Upper lobe of left lung (tissue), 6 donors: ENCODE measurements around the gene NEURL1. TPM values are rescaled to one million over a fixed set of nuclear protein-coding genes. Genes with fewer than 3 reads are reported as not detected.

ENCODE experiments used
- ATAC-seq, 2 donors: fragments of 200-7000 bp; cut with Tn5 transposase; one replicate each; pipeline ENCODE4 v1.9.1; 2022; ENCODE audit warnings: mild to moderate bottlenecking in 2 of 2, moderate library complexity in 2 of 2; ENCODE audit not compliant: low FRiP score in 2 of 2
- DNase-seq, 2 donors: peaks; one replicate each; pipeline ENCODE4 v3.0.0-alpha.2; 2019 to 2020
- H3K27ac ChIP-seq, 4 donors: fragments of 200-600 bp; sonication (generic); one replicate each; pipeline ENCODE4 v1.5.1; 2016 to 2019
- H3K27me3 ChIP-seq, 4 donors: fragments of 200-600 bp; sonication (generic); one replicate each; pipeline ENCODE4 v1.5.1; 2017 to 2019
- H3K36me3 ChIP-seq, 4 donors: fragments of 200-600 bp; sonication (generic); one replicate each; pipeline ENCODE4 v1.5.1; 2016 to 2019
- H3K4me1 ChIP-seq, 4 donors: fragments of 200-600 bp; sonication (generic); one replicate each; pipeline ENCODE4 v1.5.1; 2018 to 2019
- H3K4me3 ChIP-seq, 4 donors: fragments of 200-600 bp; sonication (generic); one replicate each; pipeline ENCODE4 v1.5.1; 2017 to 2019; ENCODE audit warnings: mild to moderate bottlenecking in 2 of 4, moderate library complexity in 1 of 4
- H3K9me3 ChIP-seq, 4 donors: fragments of 200-600 bp; sonication (generic); one replicate each; pipeline ENCODE4 v1.5.1; 2018 to 2019
- EP300 ChIP-seq, 4 donors: sonication (generic); formaldehyde crosslinking; IDR thresholded peaks; one replicate each; pipeline ENCODE4 v1.5.1; 2017; ENCODE audit warnings: antibody characterized with exemption in 4 of 4, control low read depth in 2 of 4
- POLR2A ChIP-seq, 4 donors: fragments of 450-650 bp; IDR thresholded peaks; one replicate each; pipeline ENCODE4 v1.5.1; 2016 to 2017; ENCODE audit warnings: antibody characterized with exemption in 4 of 4, mild to moderate bottlenecking in 2 of 4
- POLR2AphosphoS5 ChIP-seq, 2 donors: sonication (generic); formaldehyde crosslinking; IDR thresholded peaks; one replicate each; pipeline ENCODE4 v1.5.1; 2017; ENCODE audit warnings: antibody characterized with exemption in 2 of 2
- WGBS, 2 donors: methylation state at CpG; one replicate each; pipeline ENCODE4 v1.1.5; 2017 to 2018; 5-methylcytosine and 5-hydroxymethylcytosine counted together
- total RNA-seq, 6 donors: library from RNA; depleted of rRNA in 4 of 6; stranded (reverse); fragments of >200 nt in 4 of 6; gene quantifications; one replicate each; pipeline versions ENCODE4 v1.1.0 to v1.2.1, GENCODE V29; 2016 to 2021
- TF ChIP-seq, protein P1 (sequence below), 6 experiments: fragments of 450-650 bp in 4 of 6; fragments of 200-600 bp in 2 of 6; sonication (generic) in 2 of 6; IDR thresholded peaks; one replicate each; pipeline ENCODE4 v1.5.1; 2016 to 2019; ENCODE audit warnings: antibody characterized with exemption in 6 of 6
- donor health status: DM: no; HTN: no; CAD: no; lungs with moderate emphysema.
- donor health status: DM: no; HTN: yes; CAD: no; lungs with severe emphysema.

The NEURL1 gene
- total RNA-seq, 6 donors from 2014 or later, result 0.22 to 1.1 (median 0.80) TPM; not detected in 1

DNA sequence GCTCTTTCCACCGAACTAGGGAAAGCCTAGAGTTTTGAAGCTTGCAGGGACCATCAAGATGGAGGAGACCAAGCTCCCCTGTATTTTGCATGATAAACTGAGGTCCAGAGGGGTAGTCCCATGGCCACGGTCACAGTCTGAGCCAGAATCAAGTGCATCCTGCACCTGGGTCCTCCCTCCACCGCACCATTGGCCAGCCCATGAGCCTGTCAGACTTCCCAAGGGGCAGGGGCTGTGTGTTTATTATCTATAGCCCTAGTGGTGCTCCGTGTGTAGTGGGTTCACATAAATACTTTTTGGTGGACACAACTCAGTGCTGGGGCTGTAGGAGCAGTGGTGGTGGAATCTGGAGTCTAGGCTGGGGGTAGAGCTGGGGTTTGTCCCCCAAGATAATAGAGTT, 18.1 kb upstream of the NEURL1 start:
- no peak overlapping the region for H3K27ac ChIP-seq
- TF ChIP-seq, protein P1, sequence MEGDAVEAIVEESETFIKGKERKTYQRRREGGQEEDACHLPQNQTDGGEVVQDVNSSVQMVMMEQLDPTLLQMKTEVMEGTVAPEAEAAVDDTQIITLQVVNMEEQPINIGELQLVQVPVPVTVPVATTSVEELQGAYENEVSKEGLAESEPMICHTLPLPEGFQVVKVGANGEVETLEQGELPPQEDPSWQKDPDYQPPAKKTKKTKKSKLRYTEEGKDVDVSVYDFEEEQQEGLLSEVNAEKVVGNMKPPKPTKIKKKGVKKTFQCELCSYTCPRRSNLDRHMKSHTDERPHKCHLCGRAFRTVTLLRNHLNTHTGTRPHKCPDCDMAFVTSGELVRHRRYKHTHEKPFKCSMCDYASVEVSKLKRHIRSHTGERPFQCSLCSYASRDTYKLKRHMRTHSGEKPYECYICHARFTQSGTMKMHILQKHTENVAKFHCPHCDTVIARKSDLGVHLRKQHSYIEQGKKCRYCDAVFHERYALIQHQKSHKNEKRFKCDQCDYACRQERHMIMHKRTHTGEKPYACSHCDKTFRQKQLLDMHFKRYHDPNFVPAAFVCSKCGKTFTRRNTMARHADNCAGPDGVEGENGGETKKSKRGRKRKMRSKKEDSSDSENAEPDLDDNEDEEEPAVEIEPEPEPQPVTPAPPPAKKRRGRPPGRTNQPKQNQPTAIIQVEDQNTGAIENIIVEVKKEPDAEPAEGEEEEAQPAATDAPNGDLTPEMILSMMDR (IDR thresholded peaks at IDR 0.05), result no peak
- no peak for TF ChIP-seq POLR2A (IDR thresholded peaks at IDR 0.05)
- TF ChIP-seq EP300 (IDR thresholded peaks at IDR 0.05), result no peak
- no peak for TF ChIP-seq POLR2AphosphoS5 (IDR thresholded peaks at IDR 0.05)
- DNase-seq, result no peak
- no peaks in the 10 kb centered on the region for H3K27me3 ChIP-seq
- 78 to 79% methylated on average over 4 of the region's 4 CpGs for WGBS, 2 donors
- no peaks in the 10 kb centered on the region for H3K36me3 ChIP-seq
- no peaks in the 10 kb centered on the region for H3K9me3 ChIP-seq
- ATAC-seq, result no peak
- H3K4me3 ChIP-seq, result no peak overlapping the region
- peaks cover 0 to 18% (median 10%) of the 10 kb centered on the region in 4 donors for H3K4me1 ChIP-seq

DNA sequence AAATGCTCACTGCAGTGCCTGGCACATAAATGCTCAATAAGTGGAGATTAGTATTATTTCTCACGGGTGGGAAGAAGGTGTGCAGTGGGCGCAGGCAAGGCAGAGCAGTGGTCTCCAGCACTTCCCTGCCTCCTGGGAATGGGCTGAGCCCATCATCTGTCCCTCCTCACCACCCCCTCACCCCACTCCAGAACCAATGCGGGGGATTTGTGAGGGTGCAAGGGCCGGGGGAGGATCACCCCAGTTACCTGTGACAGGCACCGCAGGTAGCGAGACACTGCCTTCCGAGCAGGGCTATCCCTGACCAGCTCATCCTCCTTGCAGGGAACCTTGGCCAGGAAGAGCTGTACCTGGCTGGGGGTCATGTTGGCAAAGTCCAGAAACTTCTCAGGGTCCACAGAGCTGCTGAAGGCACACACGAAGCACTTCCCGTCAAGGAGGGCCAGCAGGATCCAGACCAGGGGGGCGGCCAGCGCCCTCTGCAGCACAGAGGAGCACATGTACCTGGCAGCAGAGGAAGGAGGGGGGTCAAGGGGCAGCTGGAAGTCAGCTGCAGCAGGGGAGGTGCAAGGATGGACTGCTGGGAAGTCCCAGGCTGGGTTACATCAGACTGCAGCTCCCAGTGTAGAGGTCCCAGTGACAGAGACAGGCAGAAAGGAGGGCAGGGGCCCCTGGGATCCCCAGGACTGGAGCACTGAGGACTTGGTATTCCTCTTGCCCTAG, 17.3 kb upstream of the NEURL1 start:
- no peak for TF ChIP-seq EP300 (IDR thresholded peaks at IDR 0.05)
- TF ChIP-seq, protein P1 (IDR thresholded peaks at IDR 0.05), result no peak
- TF ChIP-seq POLR2AphosphoS5 (IDR thresholded peaks at IDR 0.05), result no peak
- TF ChIP-seq POLR2A (IDR thresholded peaks at IDR 0.05), result no peak
- Histone ChIP-seq H3K4me3 (no peak overlapping the region), H3K27ac (no peak overlapping the region), H3K9me3 (no peaks in the 10 kb centered on the region), H3K36me3 (no peaks in the 10 kb centered on the region), H3K27me3 (no peaks in the 10 kb centered on the region), H3K4me1 (peaks cover 0 to 13% (median 7%) of the 10 kb centered on the region in 4 donors)
- ATAC-seq, result no peak
- 75 to 81% methylated on average over 2 to 11 of the region's 11 CpGs for WGBS, 2 donors
- no peak for DNase-seq

DNA sequence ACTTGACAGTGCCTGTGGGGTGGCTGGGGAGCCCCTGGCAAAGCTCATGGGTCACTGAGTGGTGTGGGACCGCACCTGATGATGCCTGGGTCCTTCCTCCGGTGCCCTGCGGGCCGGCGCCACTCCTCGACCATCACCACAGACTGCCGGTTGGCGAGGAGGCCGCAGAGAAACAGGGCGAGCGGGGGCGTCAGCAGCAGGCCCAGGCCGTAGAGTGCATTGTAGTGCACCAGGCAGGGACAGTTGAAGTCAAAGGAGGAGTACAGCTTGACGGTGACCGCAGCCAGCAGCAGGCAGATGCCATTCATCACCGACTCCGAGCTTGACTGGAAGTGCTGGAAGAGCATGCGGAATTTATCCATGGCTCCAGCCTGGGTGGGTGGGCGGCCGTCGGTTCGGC, 14.8 kb upstream of the NEURL1 start:
- WGBS, 2 donors, result 87 to 95% methylated on average over 6 to 18 of the region's 22 CpGs
- no peak for ATAC-seq
- TF ChIP-seq, protein P1 (IDR thresholded peaks at IDR 0.05), result no peak
- TF ChIP-seq EP300 (IDR thresholded peaks at IDR 0.05), result no peak
- no peak for TF ChIP-seq POLR2AphosphoS5 (IDR thresholded peaks at IDR 0.05)
- TF ChIP-seq POLR2A (IDR thresholded peaks at IDR 0.05), result no peak
- Histone ChIP-seq H3K4me1 (no peaks in the 10 kb centered on the region), H3K36me3 (no peaks in the 10 kb centered on the region), H3K9me3 (no peaks in the 10 kb centered on the region), H3K27ac (no peak overlapping the region), H3K4me3 (no peak overlapping the region), H3K27me3 (no peaks in the 10 kb centered on the region)
- peak in 1 of 2 donors; percentile 78 for DNase-seq

DNA sequence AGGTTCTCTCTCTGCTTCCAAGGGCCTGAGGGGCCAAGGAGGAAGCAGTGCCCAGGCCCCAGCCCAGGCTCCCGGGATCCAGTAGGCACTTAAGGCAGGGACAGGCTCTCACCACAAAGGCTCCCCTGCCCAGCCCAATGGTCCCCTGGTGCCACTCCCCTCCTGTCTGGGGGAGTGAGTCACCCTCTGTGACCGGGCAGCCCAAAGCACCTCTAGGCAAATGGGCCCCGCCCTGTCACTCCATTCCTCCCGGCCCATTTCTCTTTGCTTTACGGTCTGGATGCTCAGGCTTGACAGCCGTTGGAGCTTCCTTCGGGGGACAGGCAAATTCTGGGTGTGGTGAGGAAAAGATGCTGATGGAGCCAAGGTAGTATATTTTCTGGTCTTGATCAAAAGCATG, 14.4 kb upstream of the NEURL1 start, which contains the start of gene CALHM3:
CALHM3 (minus strand) TSS at position 106 of the 400 bp plus-strand sequence. CDS start 208 bp downstream, outside the sequence.
- Histone ChIP-seq H3K4me3 (no peak within 1 kb of the TSS), H3K27me3 (no peaks in the 10 kb centered on the region), H3K36me3 (no peaks in the 10 kb centered on the region), H3K27ac (no peak within 1 kb of the TSS), H3K4me1 (no peaks in the 10 kb centered on the region), H3K9me3 (no peaks in the 10 kb centered on the region)
- 63 to 73% methylated on average over 5 to 6 of the region's 7 CpGs for WGBS, 2 donors
- ATAC-seq (peak in 1 of 2 donors; percentile 56), DNase-seq (no peak)
- TF ChIP-seq, protein P1 (IDR thresholded peaks at IDR 0.05), result no peak
- TF ChIP-seq POLR2AphosphoS5 (IDR thresholded peaks at IDR 0.05) (no peak), EP300 (IDR thresholded peaks at IDR 0.05) (no peak), POLR2A (IDR thresholded peaks at IDR 0.05) (no peak)

DNA sequence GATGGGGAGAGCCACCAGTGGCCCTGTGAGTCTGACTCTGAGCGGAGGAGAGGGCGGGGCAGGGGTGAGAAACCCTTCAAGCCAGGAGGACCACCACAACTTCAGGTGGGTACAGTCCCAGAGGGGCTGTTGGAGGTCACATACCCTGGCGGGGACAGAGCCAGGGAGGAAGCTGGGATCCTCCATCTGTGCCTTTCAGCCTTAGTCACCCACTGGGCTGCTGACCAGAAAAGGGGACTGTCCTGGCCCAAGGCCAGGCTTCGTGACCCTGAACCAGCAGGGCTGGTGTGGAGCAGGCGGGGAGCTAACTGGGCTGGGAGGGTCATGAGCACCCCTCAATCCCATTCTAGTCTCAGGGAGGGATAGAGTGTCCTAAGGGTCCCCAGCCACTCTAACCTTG, 13.0 kb upstream of the NEURL1 start:
- H3K4me3 ChIP-seq, result no peak overlapping the region
- DNase-seq (no peak), ATAC-seq (no peak)
- no peak overlapping the region for H3K27ac ChIP-seq
- H3K9me3 ChIP-seq, result no peaks in the 10 kb centered on the region
- WGBS, 2 donors, result 75 to 83% methylated on average over 5 of the region's 5 CpGs
- TF ChIP-seq POLR2A (IDR thresholded peaks at IDR 0.05), result no peak
- TF ChIP-seq POLR2AphosphoS5 (IDR thresholded peaks at IDR 0.05), result no peak
- TF ChIP-seq, protein P1 (IDR thresholded peaks at IDR 0.05), result no peak
- no peak for TF ChIP-seq EP300 (IDR thresholded peaks at IDR 0.05)
- no peaks in the 10 kb centered on the region for H3K4me1 ChIP-seq
- H3K27me3 ChIP-seq, result no peaks in the 10 kb centered on the region
- no peaks in the 10 kb centered on the region for H3K36me3 ChIP-seq
